Retina (tissue), 1 donor: ENCODE measurements around the gene CHD6.

Experiments
- DNase-seq: peaks from one replicate; pipeline ENCODE4 v3.0.0-alpha.2; 2016

CHD6 gene

GRCh38 chr20:41390889-41391288 lies 227.3 kb downstream of the CHD6 start:
- no peak for DNase-seq

- DNase-seq = no peak
Measured at GRCh38 chr20:41387444-41387851, 230.7 kb downstream of the CHD6 start.

GRCh38 chr20:41386502-41387427 lies 231.4 kb downstream of the CHD6 start:
- DNase-seq = no peak

- DNase-seq = peak; percentile 41
Measured at GRCh38 chr20:41382791-41383305, 235.3 kb downstream of the CHD6 start.

GRCh38 chr20:41380551-41381193 lies 237.5 kb downstream of the CHD6 start:
- no peak for DNase-seq

GRCh38 chr20:41379551-41379950 lies 238.6 kb downstream of the CHD6 start:
- no peak for DNase-seq

GRCh38 chr20:41377275-41377674 lies 240.9 kb downstream of the CHD6 start:
- DNase-seq = no peak

- no peak for DNase-seq
Measured at GRCh38 chr20:41376349-41376748, 241.8 kb downstream of the CHD6 start.

GRCh38 chr20:41375846-41376245 lies 242.3 kb downstream of the CHD6 start:
- DNase-seq = no peak

GRCh38 chr20:41373931-41374920 lies 244.0 kb downstream of the CHD6 start:
- DNase-seq = no peak

GRCh38 chr20:41373251-41373783 lies 244.9 kb downstream of the CHD6 start:
- no peak for DNase-seq

- DNase-seq = no peak
Measured at GRCh38 chr20:41371371-41371770, 246.8 kb downstream of the CHD6 start.

- DNase-seq = no peak
Measured at GRCh38 chr20:41370176-41370575, 248.0 kb downstream of the CHD6 start.

GRCh38 chr20:41369673-41370072 lies 248.5 kb downstream of the CHD6 start:
- no peak for DNase-seq

GRCh38 chr20:41367956-41368355 lies 250.2 kb downstream of the CHD6 start:
- no peak for DNase-seq

GRCh38 chr20:41367393-41367695 lies 250.8 kb downstream of the CHD6 start:
- no peak for DNase-seq

GRCh38 chr20:41366546-41367392 lies 251.4 kb downstream of the CHD6 start, which contains the start of gene EMILIN3:
TSS of gene EMILIN3 (minus strand) at chr20:41366818. CDS start at chr20:41366634, 184 bp downstream.
- peak; percentile 75 for DNase-seq

GRCh38 chr20:41365777-41366545 lies 252.2 kb downstream of the CHD6 start:
- peak; percentile 63 for DNase-seq

GRCh38 chr20:41364967-41365765 lies 253.0 kb downstream of the CHD6 start:
- DNase-seq = no peak
